ENCODE measurements around the gene CD58. TPM values are rescaled to one million over a fixed set of nuclear protein-coding genes. Genes with fewer than 3 reads are reported as not detected.

CD58 gene
- total RNA-seq, 1 donor = 53.7 TPM

DNA sequence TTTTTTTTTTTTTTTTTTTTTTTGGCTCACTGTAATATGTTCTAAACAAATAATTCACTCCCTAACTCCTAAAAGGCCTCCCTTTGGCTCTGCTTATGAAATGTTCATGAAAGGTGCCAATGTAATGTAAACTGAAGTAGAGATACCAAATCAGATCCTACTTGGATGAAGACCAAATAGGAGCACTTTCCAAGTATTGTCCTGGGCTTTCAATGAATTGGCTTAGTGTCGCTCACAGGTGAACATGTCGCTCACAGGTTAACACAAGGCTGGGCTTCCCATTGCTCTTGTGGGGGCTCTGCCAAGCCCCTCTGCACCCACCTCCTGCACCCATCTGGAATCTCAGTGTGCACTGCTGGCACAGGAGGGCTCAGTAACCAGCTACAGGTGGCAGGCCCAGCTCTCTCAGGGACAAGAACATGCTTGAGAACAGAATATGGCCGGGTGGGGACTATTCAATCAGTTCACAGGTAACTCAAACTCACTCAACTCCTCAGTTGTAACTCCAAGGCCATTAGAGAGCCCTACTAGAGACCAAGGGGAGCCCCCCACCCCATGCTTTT, 10.6 kb upstream of the CD58 start:
- no peaks in the 10 kb centered on the region for H3K27me3 ChIP-seq (ENCODE audit: insufficient read depth, low read length)
- H3K4me3 ChIP-seq (ENCODE audit: low read length) = no peak overlapping the region
- no peaks in the 10 kb centered on the region for H3K9me3 ChIP-seq (ENCODE audit: low read depth, low read length)
- H3K4me1 ChIP-seq (ENCODE audit: insufficient read depth, low read length) = peaks cover 11% of the 10 kb centered on the region

DNA sequence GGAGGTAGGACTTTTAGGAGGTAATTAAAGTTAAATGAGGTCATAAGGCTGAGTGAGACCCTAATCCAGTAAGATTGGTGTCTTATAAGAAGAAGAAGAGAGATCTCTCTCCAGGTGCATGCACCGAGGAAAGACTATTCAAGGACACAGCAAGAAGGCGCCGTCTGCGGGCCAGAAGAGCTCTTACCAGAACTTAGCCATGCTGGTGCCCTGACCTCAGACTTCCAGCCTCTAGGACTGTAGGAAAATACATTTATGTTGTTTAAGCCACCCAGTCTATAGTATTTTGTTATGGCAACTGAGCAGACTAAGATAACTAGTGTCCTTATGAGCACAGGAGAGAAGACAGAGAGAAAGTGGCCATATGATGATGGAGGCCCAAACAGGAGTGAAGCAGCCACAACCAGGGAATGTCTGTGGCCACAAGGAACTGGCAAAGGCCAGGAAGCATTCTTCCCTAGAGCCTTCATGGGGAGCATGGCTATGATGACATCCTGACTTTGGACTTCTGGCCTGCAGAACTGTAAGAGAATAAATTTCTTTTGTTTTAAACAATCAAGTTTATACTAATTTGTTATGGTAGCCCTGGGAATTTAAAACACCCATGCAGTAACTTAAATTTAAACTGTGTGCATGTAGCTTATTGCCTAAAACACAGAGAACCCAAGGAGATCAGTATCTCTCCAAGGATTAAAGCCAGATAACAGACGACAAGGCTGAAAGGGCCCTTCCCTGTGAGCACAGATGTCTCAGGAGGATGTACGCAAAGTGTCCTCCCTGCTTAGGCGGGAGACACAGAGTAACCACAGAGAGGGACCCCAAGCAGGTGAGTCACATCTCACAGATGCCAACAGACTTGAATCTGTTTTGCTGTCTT, 9.9 kb upstream of the CD58 start:
- Histone ChIP-seq H3K9me3 (ENCODE audit: low read depth, low read length) (no peaks in the 10 kb centered on the region), H3K4me1 (ENCODE audit: insufficient read depth, low read length) (peaks cover 11% of the 10 kb centered on the region)

DNA sequence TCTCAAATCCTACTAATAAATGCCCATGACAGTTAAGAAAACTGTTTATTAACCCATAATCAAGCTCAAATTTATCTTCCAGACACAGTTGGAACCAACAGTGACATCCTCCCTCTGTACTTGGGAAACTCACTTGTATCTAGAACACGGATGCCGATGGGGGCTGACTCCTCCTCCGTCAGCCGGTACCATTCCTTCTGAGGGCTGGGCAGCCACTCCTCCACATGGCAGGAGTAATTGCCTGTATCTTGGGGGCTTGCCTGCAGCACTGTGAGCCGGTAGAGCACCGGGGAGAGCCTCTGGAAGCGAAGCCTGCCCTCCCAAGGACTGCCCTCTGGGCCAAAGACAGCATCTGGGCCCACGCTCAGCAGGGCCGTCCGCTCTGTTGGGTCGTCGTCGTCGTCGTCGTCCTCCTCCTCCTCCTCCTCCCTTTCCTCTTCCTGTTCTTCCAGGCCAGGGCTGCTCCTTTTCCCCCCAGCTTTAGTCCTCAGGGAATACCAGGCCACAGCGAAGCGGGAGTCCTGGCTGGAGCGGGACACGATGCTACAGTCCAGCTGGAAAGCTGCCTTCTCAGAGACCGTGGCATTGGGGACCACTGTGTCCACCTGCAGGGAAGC, 8.5 kb upstream of the CD58 start:
- Histone ChIP-seq H3K27me3 (ENCODE audit: insufficient read depth, low read length) (no peaks in the 10 kb centered on the region), H3K9me3 (ENCODE audit: low read depth, low read length) (no peaks in the 10 kb centered on the region), H3K4me3 (ENCODE audit: low read length) (no peak overlapping the region), H3K4me1 (ENCODE audit: insufficient read depth, low read length) (peaks cover 14% of the 10 kb centered on the region)

More for the DNA sequence above, 9.9 kb upstream of the CD58 start:
- H3K27me3 ChIP-seq (ENCODE audit: insufficient read depth, low read length) = no peaks in the 10 kb centered on the region
- no peak overlapping the region for H3K4me3 ChIP-seq (ENCODE audit: low read length)

DNA sequence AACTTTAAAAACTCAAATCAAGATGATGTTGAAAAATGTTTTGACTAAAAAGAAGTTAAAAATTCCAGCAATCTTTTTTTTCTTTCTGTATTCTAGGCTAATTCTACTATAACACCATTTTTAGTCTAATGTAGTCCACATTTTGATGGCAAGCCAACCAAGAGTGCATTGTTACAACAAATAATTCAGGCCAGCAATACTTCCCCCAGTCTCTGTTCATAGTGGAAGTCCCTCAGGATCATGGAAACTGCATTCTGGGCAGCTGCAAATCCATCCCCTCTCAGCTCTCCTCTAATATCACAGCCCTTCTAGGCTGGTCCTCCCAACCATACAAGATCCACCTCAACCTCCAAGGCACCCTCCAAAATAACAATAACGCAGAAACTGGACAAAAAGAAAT, 7.8 kb upstream of the CD58 start:
- no peaks in the 10 kb centered on the region for H3K27me3 ChIP-seq (ENCODE audit: insufficient read depth, low read length)
- peaks cover 16% of the 10 kb centered on the region for H3K4me1 ChIP-seq (ENCODE audit: insufficient read depth, low read length)
- no peak overlapping the region for H3K4me3 ChIP-seq (ENCODE audit: low read length)
- no peaks in the 10 kb centered on the region for H3K9me3 ChIP-seq (ENCODE audit: low read depth, low read length)

DNA sequence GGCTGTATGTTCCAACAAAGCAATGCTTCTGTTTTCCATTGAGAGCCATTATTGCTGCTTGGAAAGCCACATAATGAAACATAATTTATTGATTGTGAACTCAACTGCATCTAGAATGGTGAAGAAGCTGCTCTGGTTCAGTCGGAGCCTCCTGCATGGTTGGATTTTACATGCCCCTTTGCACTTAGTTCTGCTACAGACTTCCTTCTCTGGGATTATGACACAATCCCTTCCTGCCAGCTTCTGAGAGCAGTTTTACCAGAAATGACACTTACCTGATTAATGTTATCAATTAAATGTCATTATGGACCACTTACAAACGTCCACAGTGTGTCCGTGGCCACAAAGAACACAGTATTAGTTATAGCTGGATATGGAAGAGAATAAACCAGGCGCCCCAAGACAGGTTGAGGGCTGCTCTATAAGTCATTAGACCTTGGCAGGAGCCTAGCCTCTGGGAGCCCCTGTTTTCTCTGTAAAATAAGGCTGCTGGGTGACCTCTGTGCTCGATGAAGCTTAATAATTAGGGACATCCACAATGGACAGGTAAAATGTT, 7.0 kb upstream of the CD58 start:
- Histone ChIP-seq H3K9me3 (ENCODE audit: low read depth, low read length) (no peaks in the 10 kb centered on the region), H3K27me3 (ENCODE audit: insufficient read depth, low read length) (no peaks in the 10 kb centered on the region), H3K4me1 (ENCODE audit: insufficient read depth, low read length) (peaks cover 16% of the 10 kb centered on the region), H3K4me3 (ENCODE audit: low read length) (no peak overlapping the region)

DNA sequence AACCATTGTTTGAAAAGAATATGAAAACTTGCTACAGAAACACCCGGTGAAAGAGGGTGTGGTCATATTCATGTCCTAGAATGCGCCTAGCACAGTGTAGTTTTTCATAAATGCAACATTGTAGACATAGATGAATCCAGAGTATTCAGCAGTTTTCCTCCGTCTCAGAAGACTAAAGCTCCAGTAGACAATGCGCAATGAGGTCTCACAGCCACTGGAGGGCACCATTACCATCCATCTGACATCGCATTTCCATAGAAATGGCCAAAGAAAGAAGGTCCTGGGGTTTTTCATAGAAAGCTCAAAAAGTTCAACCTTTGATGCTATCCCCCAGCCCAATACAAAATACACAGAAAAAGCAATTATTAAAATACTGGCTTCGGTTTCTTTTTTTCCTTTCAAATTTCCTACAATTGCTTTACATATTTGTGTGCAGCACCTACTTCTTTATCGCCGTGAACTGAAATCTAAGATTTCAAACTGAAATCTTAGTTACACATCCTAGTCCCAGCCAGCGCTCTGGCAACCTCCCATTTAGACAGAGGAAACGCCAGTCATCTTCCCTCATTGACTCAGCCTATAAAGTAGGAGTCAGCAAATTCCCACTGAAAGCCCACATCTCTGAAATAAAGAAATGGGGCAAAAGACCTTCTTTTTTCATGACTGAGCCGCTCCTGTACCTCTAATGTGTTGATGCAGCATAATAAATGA, 3.9 kb upstream of the CD58 start:
- peaks cover 32% of the 10 kb centered on the region for H3K4me1 ChIP-seq (ENCODE audit: insufficient read depth, low read length)
- no peaks in the 10 kb centered on the region for H3K27me3 ChIP-seq (ENCODE audit: insufficient read depth, low read length)
- no peak overlapping the region for H3K4me3 ChIP-seq (ENCODE audit: low read length)
- H3K9me3 ChIP-seq (ENCODE audit: low read depth, low read length) = no peaks in the 10 kb centered on the region

DNA sequence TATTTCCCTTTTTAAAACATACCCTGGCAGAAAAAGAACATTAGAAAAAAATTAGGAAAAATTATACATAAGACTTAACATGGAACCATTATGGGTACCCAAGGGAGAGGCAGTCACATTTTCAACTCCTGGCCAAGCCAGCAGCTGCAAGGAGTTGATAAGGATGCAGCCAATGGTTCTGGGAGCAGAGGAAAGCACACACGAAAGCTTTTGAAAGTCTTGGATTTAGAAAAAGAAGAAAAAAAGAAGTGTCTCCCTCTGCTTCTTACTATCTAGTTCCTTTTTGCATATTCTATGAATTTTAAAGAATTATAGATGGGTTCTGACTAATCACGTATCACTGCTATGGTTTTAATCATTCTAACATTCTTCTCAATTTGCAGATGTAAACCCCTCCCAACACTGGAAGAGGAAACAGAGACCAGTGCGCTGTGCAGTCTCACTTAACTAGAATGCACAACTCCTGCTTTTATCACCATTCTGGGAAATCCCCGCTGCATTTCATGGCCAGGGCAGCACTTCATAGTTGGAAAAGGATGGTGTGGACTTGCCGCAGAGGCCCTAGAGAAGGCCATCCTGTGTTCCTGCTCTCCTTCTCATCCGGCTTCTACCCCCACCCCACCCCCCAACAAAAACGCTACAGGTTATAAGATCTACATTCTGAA, 2.7 kb upstream of the CD58 start:
- H3K4me3 ChIP-seq (ENCODE audit: low read length) = no peak overlapping the region
- H3K9me3 ChIP-seq (ENCODE audit: low read depth, low read length) = no peaks in the 10 kb centered on the region
- no peaks in the 10 kb centered on the region for H3K27me3 ChIP-seq (ENCODE audit: insufficient read depth, low read length)
- peaks cover 43% of the 10 kb centered on the region for H3K4me1 ChIP-seq (ENCODE audit: insufficient read depth, low read length)

DNA sequence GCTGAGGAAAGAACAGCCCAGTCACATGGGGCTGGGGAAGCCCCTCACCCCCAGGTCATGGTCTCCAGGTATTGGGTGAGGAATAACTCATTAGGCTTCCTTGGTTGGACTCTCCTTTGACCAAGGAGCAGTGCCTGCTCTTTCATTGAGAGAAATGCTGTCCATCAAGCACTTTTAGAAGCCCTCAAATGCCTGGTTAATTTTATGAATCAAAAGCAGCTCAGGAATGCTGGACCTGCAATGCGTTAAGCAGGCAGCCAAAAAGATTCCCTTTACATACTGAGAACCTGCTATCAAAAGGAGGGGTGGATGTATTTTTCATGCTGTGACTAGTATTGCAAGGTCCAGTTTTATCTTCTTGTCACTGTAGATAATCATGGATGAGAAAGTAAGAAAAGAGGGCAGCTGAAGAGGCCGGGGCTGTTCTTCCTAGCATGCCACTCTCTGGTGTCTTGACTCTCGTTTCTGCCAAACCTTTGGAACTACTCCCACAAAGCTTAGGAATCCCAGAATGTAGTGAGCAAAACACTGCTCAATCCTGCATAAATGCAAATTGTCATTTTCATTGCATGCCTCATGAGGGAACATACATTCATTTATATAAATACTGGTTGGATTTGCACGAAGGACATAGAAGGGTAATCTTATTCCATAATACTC, 2.1 kb upstream of the CD58 start:
- Histone ChIP-seq H3K4me3 (ENCODE audit: low read length) (no peak overlapping the region), H3K9me3 (ENCODE audit: low read depth, low read length) (no peaks in the 10 kb centered on the region), H3K4me1 (ENCODE audit: insufficient read depth, low read length) (peaks cover 47% of the 10 kb centered on the region), H3K27me3 (ENCODE audit: insufficient read depth, low read length) (no peaks in the 10 kb centered on the region)

DNA sequence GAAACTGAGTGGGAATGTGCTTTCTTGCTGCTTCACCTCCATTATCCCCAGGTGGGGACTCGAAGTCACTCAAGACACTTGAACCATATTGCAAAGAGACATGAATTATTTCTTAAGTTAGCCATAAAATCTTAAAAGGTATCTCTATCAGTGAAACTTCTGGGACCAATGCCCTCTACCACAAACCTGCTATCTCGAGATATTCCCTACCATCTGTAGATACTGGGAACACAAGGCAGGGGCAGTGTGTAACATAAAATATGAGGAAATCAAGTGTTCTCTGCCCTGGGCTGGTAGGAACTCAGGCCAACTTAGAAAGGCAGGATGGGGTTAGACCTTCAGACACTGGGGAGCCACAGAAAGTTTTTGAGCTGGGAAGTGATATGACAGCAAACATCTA, 1.3 kb upstream of the CD58 start:
- Histone ChIP-seq H3K4me1 (ENCODE audit: insufficient read depth, low read length) (peaks cover 47% of the 10 kb centered on the region), H3K4me3 (ENCODE audit: low read length) (no peak overlapping the region), H3K27me3 (ENCODE audit: insufficient read depth, low read length) (no peaks in the 10 kb centered on the region), H3K9me3 (ENCODE audit: low read depth, low read length) (no peaks in the 10 kb centered on the region)

DNA sequence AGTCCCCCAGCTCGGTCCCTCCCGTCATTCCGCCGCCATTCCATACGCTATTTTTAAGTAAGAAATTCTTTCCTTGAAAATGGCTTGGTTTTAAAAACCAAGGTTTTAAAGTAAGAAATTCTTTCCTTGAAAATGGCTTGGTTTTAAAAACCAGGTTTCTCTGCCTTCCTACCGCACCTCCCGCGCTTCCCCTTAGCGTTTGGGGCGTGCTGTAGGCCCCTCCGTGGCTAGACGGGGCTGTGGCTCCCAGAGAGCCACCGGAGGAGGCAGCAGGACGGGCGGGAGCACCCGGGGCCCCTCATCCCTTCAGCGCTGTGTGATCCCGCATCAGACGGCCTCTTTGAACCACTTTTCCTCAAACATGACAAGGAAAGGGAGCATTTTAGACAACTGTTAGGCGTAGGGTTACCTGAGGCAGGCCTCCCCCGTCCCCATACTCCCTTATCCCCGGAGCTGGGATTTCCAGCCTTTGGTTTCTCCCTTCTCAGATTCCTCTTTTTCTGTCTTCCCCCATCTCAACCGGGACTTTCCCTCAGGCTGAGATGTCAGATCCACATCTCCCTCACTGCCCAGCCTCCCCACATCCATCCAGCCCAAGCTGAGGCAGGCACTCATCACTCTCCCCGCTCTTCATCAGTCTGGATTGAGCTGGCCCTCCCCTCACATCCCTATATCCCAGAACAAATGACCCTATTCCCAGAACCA, 541 bp upstream of the CD58 start:
- H3K4me1 ChIP-seq (ENCODE audit: insufficient read depth, low read length) = peaks cover 52% of the 10 kb centered on the region
- peak overlapping the region; percentile 86 for H3K4me3 ChIP-seq (ENCODE audit: low read length)
- no peaks in the 10 kb centered on the region for H3K27me3 ChIP-seq (ENCODE audit: insufficient read depth, low read length)
- H3K9me3 ChIP-seq (ENCODE audit: low read depth, low read length) = no peaks in the 10 kb centered on the region

DNA sequence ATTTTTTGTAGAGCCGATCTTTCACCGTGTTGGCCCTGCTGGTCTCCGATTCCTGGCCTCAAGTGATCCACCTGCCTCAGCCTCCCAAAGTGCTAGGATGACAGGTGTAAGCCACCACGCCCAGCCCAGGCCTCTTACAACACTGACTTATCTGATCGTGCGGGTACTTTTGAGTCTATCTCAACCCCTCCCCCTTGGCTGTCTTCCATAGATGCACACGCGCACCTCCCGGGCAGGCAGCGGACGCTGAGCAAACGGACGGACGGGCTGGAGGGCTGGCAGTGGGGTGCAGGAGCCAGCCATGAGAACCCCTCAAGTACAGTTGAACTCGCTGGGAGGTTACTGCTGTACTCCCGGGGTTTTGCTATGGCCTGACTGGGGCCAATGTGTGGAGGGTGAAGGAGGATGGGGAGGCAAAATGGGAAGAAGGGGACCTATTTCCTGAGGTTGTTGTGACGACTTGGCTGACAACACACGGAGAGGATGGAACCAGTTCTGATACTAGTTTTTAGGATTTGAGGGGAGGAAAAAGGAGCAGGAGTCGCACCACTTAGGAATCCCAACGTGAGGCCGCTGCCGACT, 959 bp downstream of the CD58 start:
- Histone ChIP-seq H3K27me3 (ENCODE audit: insufficient read depth, low read length) (no peaks in the 10 kb centered on the region), H3K4me3 (ENCODE audit: low read length) (peak overlapping the region; percentile 86), H3K4me1 (ENCODE audit: insufficient read depth, low read length) (peaks cover 55% of the 10 kb centered on the region), H3K9me3 (ENCODE audit: low read depth, low read length) (no peaks in the 10 kb centered on the region)

DNA sequence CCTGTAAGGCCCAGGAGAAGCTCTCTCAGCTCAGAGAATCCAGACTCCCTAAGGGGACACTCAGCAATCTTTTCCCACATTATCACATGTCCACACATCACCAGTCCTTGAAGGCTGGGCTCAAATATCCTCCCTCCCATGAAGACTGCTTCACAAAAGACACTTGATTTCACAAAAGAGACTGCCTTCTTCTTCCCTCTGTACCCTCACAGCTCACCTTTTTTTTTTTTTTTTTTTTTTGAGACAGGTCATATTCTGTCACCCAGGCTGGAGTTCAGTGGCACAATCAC, 1.5 kb downstream of the CD58 start:
- Histone ChIP-seq H3K9me3 (ENCODE audit: low read depth, low read length) (no peaks in the 10 kb centered on the region), H3K27me3 (ENCODE audit: insufficient read depth, low read length) (no peaks in the 10 kb centered on the region), H3K4me3 (ENCODE audit: low read length) (peak overlapping the region; percentile 86), H3K4me1 (ENCODE audit: insufficient read depth, low read length) (peaks cover 55% of the 10 kb centered on the region)

DNA sequence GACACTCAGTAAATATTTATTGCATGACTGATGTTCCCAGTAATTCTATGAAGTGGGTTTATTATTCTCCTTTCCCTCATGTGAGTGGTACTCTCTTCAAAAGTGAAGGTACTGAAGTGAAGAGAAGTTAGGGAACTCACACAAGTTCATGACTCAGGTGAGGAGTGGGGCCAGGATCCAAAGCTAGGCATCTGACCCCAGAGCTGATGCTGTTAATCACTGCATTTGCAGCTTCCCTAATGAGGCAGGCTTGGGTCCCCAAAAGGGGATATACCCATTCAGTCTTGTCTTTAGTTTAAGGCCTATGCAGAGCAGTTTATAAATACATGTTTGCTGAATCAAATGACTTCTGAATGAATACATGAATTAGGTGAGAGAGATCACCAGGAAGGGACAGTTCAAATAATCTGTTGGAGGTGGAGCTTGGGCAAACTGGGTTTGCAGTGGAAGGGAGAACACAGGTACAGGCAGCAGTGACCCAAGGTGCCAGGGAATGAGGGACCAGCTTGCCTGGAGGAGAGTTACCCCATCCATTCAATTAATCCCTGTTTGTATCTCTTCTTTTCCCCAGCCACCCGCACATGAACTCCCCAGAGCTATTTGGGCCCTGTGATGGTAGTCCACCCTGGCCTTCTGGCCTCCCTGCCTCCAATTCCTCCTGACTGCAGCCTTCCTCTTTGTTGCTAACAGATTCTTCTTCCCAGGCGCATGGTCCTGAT, 2.0 kb downstream of the CD58 start:
- Histone ChIP-seq H3K4me1 (ENCODE audit: insufficient read depth, low read length) (peaks cover 54% of the 10 kb centered on the region), H3K9me3 (ENCODE audit: low read depth, low read length) (no peaks in the 10 kb centered on the region), H3K27me3 (ENCODE audit: insufficient read depth, low read length) (no peaks in the 10 kb centered on the region), H3K4me3 (ENCODE audit: low read length) (peak overlapping the region; percentile 86)
